Measurements from ENCODE around the gene CHST13.

Gene CHST13

DNA sequence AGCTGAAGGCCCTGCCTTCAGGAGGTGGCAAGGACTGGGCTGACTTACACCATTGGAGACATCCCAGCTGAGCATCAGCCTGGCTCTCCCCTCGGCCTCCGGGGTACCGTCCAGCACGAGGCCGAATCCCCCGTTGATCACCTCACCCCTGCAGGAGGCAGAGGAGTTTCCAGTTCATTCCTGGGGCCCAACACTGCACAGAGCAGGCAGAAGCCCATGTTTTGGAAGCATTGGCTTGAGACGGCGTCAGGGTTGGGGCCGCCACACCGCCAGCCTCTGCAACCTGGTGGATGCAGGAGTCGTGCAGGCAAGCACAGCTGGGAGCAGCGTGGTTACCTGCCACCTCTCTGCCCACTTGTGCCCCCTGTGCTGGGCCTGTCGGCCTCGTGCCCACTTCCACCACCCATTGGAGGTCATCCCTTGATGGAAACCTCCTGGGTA is 40.6 kb upstream of the CHST13 start:
- DNase-seq (ENCODE audit: low read depth), result no peak
- no peak for TF ChIP-seq CTCF (IDR thresholded peaks at IDR 0.05; ENCODE audit: insufficient read depth, low read depth, low read length, missing control alignments)
- no peak overlapping the region for H3K4me3 ChIP-seq (ENCODE audit: low read length)

DNA sequence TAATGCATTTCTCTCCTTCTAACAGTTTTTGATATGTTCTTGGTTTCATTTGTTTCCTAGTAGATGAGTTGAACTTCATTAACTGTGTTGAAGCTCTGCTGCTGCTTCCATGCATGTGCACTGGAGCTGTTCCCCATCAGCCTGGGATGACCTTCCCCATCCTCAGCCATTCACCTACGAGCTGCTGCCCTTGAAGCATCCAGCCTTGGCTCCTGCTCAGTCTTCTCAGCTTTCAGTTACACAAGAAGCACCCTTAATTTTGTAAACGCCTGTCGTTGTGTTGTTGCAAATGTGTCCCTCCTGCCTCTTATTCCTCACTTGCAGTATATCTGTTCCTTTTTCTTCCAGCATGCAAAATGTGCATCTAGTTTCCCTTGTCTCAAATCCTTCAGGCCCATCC is 39.8 kb upstream of the CHST13 start:
- no peak overlapping the region for H3K4me3 ChIP-seq (ENCODE audit: low read length)
- no peak for TF ChIP-seq CTCF (IDR thresholded peaks at IDR 0.05; ENCODE audit: insufficient read depth, low read depth, low read length, missing control alignments)
- DNase-seq (ENCODE audit: low read depth), result no peak

- no peak overlapping the region for H3K4me3 ChIP-seq (ENCODE audit: low read length)
- TF ChIP-seq CTCF (IDR thresholded peaks at IDR 0.05; ENCODE audit: insufficient read depth, low read depth, low read length, missing control alignments), result no peak
- no peak for DNase-seq (ENCODE audit: low read depth)
Measured at GRCh38 chr3:126484662-126485061, 39.3 kb upstream of the CHST13 start.

- DNase-seq (ENCODE audit: low read depth), result no peak
- TF ChIP-seq CTCF (IDR thresholded peaks at IDR 0.05; ENCODE audit: insufficient read depth, low read depth, low read length, missing control alignments), result no peak
- H3K4me3 ChIP-seq (ENCODE audit: low read length), result no peak overlapping the region
Measured at GRCh38 chr3:126485176-126485897, 38.6 kb upstream of the CHST13 start.

- no peak for DNase-seq (ENCODE audit: low read depth)
- TF ChIP-seq CTCF (IDR thresholded peaks at IDR 0.05; ENCODE audit: insufficient read depth, low read depth, low read length, missing control alignments), result no peak
- no peak overlapping the region for H3K4me3 ChIP-seq (ENCODE audit: low read length)
Measured at GRCh38 chr3:126485956-126486355, 38.0 kb upstream of the CHST13 start.

- TF ChIP-seq CTCF (IDR thresholded peaks at IDR 0.05; ENCODE audit: insufficient read depth, low read depth, low read length, missing control alignments), result no peak
- H3K4me3 ChIP-seq (ENCODE audit: low read length), result no peak overlapping the region
- DNase-seq (ENCODE audit: low read depth), result peak; percentile 72
Measured at GRCh38 chr3:126486360-126486847, 37.6 kb upstream of the CHST13 start.
